Glomerular endothelial cell (primary cell): ENCODE results near the gene STAC2. TPM values are rescaled to one million over a fixed set of nuclear protein-coding genes. Genes with fewer than 3 reads are reported as not detected.

ENCODE experiments used
- DNase-seq: peaks from one replicate; pipeline ENCODE4 v3.0.0-alpha.2; 2011; ENCODE audit warnings: low read depth, low spot score; ENCODE audit errors: extremely low read depth
- total RNA-seq: library from RNA; depleted of rRNA; stranded (reverse); fragments of >200 nt; gene quantifications from 2 replicates; pipeline ENCODE4 v1.2.3, GENCODE V29; 2015

Gene STAC2
- total RNA-seq, 1 donor from 2014 or later = not detected

- DNase-seq = no peak
Observed at GRCh38 chr17:39212841-39213480, 12.8 kb downstream of the STAC2 start.

- no peak for DNase-seq
Observed at GRCh38 chr17:39212195-39212810, 13.4 kb downstream of the STAC2 start.

GRCh38 chr17:39210093-39210434 lies 15.7 kb downstream of the STAC2 start:
- DNase-seq = no peak

- no peak for DNase-seq
Observed at GRCh38 chr17:39209317-39210092, 16.2 kb downstream of the STAC2 start.

GRCh38 chr17:39208893-39209292 lies 16.9 kb downstream of the STAC2 start:
- DNase-seq = no peak

- DNase-seq = no peak
Observed at GRCh38 chr17:39208136-39208535, 17.6 kb downstream of the STAC2 start.

- DNase-seq = no peak
Observed at GRCh38 chr17:39205112-39205526, 20.6 kb downstream of the STAC2 start.

- DNase-seq = no peak
Observed at GRCh38 chr17:39204245-39204644, 21.5 kb downstream of the STAC2 start.

- no peak for DNase-seq
Observed at GRCh38 chr17:39200957-39201510, 24.7 kb downstream of the STAC2 start.

GRCh38 chr17:39200070-39200879 lies 25.5 kb downstream of the STAC2 start, which contains the start of gene RPL19:
RPL19 (plus strand) TSS chr17:39200283; CDS start chr17:39200345, 62 bp downstream.
- DNase-seq = peak; percentile 91

GRCh38 chr17:39199820-39200069 lies 26.0 kb downstream of the STAC2 start:
- DNase-seq = no peak

- DNase-seq = no peak
Observed at GRCh38 chr17:39198186-39198566, 27.6 kb downstream of the STAC2 start.

GRCh38 chr17:39197380-39198185 lies 28.2 kb downstream of the STAC2 start, which contains the start of gene CACNB1:
CACNB1 (minus strand) TSS chr17:39197669; CDS start chr17:39197495, 174 bp downstream.
- no peak for DNase-seq

- DNase-seq = no peak
Observed at GRCh38 chr17:39196808-39197291, 28.9 kb downstream of the STAC2 start.

- no peak for DNase-seq
Observed at GRCh38 chr17:39196241-39196807, 29.4 kb downstream of the STAC2 start.

GRCh38 chr17:39195568-39196160 lies 30.1 kb downstream of the STAC2 start:
- DNase-seq = no peak

GRCh38 chr17:39194985-39195524 lies 30.7 kb downstream of the STAC2 start:
- DNase-seq = no peak

- no peak for DNase-seq
Observed at GRCh38 chr17:39194089-39194984, 31.4 kb downstream of the STAC2 start.
